OCI-LY7 (cell line): Measurements from ENCODE around the gene RDH5.

ENCODE experiments used
- EZH2phosphoT487 ChIP-seq: fragments of 200-600 bp; sonication (generic); IDR thresholded peaks from 2 replicates; pipeline ENCODE4 v1.6.1; 2018; ENCODE audit warnings: low read depth, borderline replicate concordance, mild to moderate bottlenecking, mixed run types, antibody characterized with exemption, low read length, moderate library complexity, mixed read lengths
- TF ChIP-seq, protein P1 (sequence below): fragments of 200-600 bp; sonication (generic); conservative IDR thresholded peaks from 2 replicates; pipeline ENCODE4 v1.5.1; 2014; ENCODE audit warnings: mild to moderate bottlenecking, antibody characterized with exemption, low read length, moderate library complexity, mixed read lengths

DNA sequence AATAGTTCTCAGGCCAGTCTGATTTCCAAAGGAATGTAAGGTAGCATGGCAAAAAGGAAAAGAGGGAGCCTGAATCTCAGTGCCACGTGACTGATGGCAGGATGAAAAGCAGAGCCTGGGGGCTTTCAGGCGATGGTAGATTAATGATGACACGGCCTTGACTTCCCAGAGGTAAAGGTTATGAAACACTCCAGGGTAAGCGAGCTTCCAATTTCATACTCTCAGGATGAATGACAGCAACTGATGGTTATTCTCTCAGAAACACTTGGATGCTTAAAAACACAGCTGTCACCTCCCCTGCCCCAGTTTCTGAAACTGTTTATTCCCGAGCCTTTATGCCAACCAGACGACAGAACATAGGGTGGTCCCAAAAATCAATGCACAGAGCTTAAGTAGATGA, 51.5 kb downstream of the RDH5 start:
- TF ChIP-seq, protein P1, sequence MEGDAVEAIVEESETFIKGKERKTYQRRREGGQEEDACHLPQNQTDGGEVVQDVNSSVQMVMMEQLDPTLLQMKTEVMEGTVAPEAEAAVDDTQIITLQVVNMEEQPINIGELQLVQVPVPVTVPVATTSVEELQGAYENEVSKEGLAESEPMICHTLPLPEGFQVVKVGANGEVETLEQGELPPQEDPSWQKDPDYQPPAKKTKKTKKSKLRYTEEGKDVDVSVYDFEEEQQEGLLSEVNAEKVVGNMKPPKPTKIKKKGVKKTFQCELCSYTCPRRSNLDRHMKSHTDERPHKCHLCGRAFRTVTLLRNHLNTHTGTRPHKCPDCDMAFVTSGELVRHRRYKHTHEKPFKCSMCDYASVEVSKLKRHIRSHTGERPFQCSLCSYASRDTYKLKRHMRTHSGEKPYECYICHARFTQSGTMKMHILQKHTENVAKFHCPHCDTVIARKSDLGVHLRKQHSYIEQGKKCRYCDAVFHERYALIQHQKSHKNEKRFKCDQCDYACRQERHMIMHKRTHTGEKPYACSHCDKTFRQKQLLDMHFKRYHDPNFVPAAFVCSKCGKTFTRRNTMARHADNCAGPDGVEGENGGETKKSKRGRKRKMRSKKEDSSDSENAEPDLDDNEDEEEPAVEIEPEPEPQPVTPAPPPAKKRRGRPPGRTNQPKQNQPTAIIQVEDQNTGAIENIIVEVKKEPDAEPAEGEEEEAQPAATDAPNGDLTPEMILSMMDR = no peak
- TF ChIP-seq EZH2phosphoT487 = no peak
